Suppressor macrophage (primary cell): ENCODE measurements around the gene CYP1B1.

Experiments used
- DNase-seq, 4 experiments: peaks; one replicate each; pipeline ENCODE4 v3.0.0-alpha.2; 2020 to 2022

The CYP1B1 gene

DNA sequence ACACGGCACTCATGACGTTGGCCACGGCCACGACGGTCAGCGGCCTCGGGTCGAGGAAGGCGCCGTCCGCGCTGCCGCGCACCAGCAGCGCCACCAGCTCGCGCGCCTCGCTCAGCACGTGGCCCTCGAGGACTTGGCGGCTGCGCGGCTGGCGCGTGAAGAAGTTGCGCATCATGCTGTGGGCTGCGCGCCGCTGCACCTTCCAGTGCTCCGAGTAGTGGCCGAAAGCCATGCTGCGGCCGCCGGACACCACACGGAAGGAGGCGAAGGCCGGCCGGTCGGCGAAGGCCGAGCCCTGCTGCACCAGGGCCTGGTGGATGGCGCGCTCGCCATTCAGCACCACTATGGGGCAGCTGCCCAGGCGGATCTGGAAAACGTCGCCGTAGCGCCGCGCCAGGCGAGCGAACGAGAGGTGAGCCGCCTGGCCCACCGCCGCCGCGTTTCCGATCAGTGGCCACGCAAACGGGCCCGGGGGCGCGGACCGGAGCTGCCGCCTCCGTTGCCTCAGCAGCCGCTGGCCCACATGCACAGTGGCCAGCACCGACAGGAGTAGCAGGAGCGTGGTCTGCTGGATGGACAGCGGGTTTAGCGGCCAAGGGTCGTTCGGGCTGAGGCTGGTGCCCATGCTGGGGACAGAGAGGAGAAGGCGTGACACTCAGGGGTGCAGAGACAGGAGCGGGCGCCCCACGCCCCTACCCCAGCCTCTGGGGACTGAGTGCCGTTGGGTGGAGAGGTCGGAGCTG lies 1.0 kb downstream of the CYP1B1 start:
- peak; percentile 58 to 81 (median 72) for DNase-seq

DNA sequence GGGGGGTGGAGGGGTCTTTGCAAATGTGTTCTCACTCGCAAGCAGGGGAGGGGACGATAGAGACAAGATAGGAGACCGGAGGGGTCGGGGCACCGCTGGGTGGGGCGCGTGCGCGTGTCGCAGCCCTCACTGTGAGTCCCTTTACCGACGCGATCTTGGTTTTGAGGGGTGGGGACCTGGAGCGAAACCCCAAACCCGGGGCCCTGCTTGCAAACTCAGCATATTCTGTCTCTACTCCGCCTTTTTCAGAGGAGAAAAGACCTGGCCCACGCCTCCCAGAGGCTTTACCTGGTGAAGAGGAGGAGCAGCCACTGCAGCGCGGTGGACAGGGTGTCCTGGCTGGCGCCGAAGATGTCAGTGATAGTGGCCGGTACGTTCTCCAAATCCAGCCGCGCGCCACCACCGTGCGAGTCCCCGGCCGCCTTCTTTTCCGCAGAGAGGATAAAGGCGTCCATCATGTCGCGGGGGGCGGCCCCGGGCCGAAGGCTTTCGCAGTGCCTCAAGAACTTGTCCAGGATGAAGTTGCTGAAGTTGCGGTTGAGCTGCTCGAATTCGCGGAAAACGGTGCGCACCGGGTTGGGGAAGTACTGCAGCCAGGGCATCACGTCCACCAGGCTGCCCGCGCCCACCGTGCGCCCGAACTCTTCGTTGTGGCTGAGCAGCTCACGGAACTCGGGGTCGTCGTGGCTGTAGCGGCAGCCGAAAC lies 1.7 kb downstream of the CYP1B1 start:
- DNase-seq = peak; percentile 42 to 72 (median 61)

GRCh38 chr2:38073211-38074057 lies 2.5 kb downstream of the CYP1B1 start:
- peak; percentile 12 to 43 (median 32) for DNase-seq

DNA sequence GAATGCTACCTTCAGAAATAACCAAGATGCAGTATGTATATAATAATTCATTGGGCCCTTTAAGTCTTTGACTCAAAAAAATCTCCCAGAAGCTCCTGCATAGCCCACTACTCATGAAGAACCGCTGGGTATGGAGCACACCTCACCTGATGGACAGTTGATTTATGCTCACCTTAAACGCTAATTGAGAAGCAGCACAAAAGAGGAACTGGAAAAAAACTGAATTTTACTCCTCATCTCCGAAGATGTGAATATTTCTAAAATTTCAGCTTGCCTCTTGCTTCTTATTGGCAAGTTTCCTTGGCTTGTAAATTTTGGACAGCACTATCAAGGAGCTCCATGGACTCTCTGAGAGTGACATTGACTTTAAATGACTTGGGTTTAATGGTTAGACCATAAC lies 5.5 kb downstream of the CYP1B1 start:
- DNase-seq = no peak

DNA sequence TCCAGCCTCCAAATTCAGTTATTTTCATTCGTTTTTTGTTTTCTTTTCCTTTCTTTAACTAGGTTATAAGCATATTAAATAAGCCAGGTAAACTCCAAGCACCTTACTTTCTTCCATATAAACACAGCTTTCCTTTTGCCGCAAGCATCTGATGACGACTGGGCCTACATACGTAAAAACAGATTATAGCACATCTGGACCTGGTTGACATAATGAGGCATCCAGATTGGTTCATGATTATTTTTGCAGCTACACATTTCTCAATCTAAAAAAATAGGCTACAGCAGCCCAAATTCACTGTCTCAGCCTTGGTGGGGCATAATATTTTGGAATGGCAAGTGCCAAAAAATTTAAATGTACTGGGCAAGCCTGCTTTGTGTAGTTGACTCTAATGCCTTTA lies 7.7 kb downstream of the CYP1B1 start:
- DNase-seq = no peak

GRCh38 chr2:38066421-38067115 lies 9.4 kb downstream of the CYP1B1 start:
- DNase-seq = no peak

- DNase-seq = peak in 3 of 4 experiments; percentile 15 to 45 (median 34)
Measured at GRCh38 chr2:38065502-38066135, 10.3 kb downstream of the CYP1B1 start.

- peak; percentile 68 to 88 (median 78) for DNase-seq
Measured at GRCh38 chr2:38064801-38065501, 11.0 kb downstream of the CYP1B1 start.

DNA sequence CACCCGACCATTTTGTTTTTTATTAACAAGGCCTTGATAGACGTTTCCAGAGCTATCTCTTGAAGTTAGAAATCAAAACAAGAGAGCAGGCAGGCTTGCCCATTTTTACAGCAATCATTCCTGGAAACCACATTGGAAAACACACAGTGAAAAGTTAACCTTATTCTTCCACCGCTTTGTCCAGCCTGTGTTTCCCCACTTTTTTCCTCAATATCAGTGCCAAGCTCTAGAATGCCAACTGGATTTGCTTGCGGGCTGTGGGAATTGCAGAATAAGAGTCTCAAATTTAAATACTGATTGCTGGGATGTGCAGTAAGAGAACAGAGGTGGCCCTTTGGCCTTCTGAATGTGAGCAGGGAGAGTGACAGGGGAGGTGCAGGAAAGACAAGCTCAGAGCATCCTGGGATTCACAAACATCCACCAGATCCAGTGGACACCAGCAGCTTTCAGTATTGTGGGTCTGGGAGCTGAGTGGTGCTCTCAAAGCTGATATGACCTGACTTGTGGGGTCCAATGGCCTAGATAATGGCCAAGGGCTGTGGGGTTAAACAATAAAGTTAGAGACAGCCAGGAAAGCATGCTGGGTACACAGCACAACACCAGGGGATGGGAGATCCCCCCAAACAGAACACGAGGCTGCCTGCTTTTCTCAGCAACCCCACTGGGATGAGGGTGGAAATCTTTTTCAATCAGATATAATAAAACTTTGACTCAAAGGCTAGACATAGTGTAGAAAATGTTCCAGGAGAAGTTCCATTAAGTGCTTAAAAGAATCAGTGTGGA lies 15.5 kb downstream of the CYP1B1 start:
- DNase-seq = no peak

DNA sequence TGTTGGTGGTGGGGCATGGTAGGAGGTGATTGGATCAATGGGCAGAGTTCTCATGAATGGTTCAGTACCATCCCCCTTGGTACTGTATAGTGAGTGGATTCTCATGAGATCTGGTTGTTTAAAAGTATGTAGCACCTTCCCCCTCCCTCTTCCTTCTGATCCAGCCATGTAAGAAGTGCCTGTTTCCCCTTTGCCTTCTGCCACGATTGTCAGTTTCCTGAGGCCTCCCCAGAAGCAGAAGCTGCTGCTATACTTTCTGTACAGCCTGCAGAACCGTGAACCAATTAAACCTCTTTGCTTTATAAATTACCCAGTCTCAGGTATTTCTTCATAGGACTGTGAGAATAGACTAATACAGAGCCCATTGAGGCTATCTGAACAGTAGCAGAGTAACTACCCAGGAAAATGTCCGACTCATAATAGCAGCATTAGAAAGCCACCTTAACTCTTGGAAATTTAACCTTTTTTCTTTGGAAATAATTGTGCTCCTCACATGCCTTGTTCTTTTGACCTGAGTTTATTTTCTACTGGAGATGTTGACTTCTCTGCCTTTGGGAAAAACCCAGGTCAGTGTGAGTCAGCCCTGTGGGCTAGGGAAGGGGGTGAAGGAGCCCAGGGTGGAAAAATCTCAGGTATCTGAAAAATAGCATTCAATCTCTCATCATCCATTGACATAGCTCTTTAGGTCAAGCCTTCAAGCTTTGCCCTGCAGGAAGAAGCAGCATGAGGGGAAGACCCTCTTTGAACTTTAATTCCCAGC lies 18.1 kb downstream of the CYP1B1 start:
- peak; percentile 44 to 65 (median 56) for DNase-seq

DNA sequence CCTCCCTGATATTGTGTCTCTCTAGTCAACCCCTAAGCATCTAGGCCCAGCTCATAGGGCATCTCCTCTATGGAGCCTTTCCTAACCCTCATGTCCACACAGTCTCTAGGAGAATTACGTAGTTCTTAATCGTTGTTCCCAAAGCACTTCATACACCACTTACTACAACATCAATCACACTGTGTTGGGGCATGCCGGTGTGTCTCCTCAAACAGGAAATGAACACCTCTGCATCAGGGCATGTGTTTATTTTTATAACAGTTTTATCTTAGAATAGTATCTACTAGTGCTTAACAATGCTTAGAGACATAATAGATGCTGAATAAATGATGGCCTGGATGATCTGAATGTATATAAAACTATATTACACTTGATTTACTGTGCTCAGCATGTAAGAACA lies 19.7 kb downstream of the CYP1B1 start:
- no peak for DNase-seq

- DNase-seq = no peak
Measured at GRCh38 chr2:38045811-38046210, 30.1 kb downstream of the CYP1B1 start.

GRCh38 chr2:38039121-38039910 lies 36.6 kb downstream of the CYP1B1 start:
- peak; percentile 37 to 72 (median 65) for DNase-seq

GRCh38 chr2:38038682-38039081 lies 37.3 kb downstream of the CYP1B1 start:
- no peak for DNase-seq

DNA sequence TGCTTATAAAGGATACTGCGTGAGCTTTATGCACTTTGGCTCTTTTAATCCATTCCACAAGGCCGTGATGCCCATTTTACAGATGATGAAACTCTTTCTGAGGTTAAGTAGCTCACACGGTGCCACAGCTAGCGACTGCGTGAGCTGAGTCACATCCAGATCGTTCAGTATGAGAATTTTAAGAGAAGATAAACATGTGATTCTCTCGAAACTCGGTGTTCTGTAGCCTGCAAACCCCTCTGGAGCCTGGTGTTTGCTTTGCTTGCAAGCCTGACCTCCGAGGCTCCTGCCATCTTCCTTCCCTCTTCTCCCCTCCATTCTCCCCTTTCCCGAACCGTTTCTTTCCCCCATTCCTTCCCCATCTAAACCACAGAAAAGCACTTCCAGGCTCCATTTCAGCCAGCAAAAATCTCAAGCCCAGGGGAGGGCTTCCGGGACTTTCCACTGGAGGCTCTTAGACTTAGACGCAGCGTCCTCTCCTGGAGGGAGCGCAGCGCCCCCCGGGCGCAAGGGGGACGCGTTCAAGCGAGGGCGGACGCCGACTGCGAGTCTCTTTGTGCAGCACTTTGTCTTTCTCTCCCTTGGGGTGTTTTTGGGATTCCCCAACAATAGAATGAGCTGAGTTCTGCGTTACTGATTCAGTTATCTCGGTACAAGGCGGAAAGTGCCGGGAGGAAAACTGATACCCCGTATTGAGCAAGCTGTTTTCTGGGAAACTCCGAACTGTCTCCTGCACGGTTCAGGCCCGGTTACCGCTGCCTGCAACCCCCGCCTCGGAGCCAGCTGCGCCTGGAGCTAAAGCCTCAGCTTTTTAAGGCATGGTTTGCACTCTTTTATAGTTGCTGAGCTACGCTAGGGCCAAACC lies 38.0 kb downstream of the CYP1B1 start:
- DNase-seq = peak; percentile 27 to 71 (median 51)

- DNase-seq = no peak
Measured at GRCh38 chr2:38037325-38037724, 38.6 kb downstream of the CYP1B1 start.

- peak in 1 of 4 experiments; percentile 26 for DNase-seq
Measured at GRCh38 chr2:38035968-38036367, 40.0 kb downstream of the CYP1B1 start.

DNA sequence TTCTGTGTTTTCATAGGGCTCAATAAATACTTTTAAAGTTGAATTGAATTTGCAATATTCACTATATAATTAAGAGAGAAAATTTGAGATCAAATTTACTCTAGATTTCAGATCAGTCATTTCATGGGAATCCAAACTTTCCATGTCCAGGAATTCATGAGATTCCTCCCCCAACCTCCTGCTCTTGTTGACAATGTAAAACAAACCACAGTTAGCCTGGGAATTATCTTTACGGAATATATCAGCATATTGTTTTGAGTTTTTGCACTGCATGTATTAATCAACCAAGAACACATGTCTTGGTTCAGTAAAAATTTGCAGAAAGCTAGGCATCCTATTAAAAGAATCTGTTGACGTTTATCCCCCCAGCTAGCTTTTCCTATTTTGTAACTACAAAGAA lies 42.3 kb downstream of the CYP1B1 start:
- DNase-seq = no peak
